HG03064 (cell line): Measurements from ENCODE around the gene LTBP1.

ENCODE experiments used
- ATAC-seq: cut with Tn5 transposase; IDR thresholded peaks from one replicate; pipeline ENCODE4 v1.9.1; 2021; ENCODE audit warnings: low read depth; ENCODE audit not compliant: unreplicated experiment

The LTBP1 gene

DNA sequence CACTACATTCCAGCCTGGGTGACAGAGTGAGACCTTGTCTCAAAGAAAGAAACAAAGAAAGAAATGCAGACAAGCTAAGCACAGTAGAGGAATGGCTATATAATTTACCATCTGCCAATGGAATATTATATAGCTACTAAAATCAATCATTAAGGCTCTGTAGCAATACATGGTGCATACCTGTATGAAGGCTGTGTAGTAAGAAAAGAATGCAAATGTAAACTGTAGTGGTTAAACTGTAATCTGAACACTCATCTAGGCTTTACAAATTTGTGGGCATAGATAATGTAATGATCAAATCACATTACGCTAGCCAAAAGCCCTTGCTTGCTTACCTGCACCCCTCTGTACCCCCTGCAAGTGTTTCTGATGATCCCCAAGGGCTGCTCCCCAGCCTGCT is 230.9 kb downstream of the LTBP1 start:
- no peak for ATAC-seq

DNA sequence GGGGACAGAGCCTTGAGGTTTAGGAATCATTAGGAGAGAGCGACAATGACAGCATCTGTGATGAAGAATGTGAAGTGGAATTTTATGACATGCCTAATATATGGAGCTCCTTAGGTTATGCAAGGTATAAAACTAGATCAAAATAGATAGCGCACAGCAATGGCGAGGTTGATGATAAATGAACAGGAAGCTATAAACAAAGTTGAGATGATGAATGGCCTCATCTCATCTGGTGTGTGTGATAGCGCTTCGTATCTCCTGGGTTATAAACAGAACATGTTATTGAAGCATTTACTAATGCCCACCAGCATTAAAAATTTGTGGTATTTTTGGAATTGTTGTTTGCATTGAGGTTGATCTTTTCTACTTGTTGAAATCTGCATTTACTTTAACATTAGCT is 231.5 kb downstream of the LTBP1 start:
- no peak for ATAC-seq

DNA sequence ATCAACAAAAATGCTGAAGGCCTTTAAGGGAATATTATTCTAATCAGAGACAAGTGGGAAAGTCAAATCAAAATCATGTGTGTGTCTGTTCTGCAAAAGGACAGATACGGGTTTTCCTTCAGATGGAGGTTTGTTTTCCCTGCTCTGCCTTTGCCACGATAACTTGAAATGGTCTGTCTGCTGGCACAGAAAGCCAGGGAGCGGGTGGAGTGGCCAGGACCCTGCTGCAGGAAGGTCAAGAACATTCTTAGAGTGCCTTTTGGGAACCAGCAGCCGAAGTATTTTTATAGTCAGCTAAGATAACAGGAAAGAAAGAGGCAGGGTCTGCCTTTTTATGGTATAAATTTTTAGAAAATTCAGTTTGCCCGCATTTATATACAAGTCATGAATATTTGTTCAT is 234.2 kb downstream of the LTBP1 start:
- no peak for ATAC-seq

DNA sequence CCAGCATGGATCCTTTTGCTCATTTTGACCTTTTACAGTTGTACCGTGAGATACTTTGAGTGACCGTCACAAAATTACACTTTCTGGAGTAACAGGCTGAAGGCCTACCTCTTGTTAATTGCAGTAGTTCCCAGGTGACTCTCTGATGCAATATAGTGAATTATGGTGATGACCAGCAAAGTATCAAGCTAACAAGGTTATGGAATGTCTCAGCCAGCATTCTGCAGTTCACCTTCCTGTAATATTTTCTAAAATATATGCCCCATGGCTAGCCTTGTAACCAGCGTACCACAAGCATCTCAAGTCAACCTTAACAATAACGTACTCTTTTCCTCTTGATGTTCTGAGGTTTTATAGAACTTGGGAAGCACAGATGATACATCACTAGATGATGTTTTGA is 234.7 kb downstream of the LTBP1 start:
- ATAC-seq = no peak

DNA sequence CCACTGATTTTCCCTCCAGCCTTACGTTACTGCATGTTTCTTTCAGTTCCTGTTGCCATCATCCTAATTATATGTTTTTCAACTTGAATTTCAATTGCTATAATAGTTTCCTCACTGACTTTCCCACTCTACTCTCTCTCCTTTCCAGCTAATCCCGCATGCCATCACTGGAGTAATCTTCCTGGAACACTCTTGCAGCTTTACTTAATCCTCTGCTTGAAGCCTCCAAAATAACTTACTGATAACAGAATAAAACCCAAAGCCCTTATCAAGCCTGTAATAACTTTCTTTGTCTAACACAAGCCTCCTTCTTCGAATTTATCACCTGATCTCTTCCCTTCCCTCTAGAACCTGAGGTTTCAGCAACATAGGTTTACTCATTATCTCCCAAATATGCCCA is 237.3 kb downstream of the LTBP1 start:
- ATAC-seq = no peak

DNA sequence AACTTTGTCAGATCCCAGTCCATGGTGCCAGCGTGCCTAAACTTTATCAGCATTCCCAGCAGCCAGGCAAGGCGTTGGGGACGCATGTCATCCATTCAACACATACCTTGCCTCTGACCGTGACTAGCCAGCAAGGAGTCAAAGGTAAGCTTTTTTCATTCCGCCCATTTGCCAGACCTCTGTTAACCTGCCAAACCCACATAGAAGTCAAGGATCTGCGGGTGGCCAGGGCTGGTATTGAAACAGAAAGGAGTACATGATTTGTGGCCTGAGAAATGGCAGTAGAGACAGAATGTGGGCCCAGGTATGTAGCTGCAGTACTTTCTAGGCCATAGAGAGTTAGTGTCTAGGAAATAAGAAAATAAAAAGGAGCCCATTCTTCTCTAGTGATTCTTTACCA is 240.2 kb downstream of the LTBP1 start:
- no peak for ATAC-seq

DNA sequence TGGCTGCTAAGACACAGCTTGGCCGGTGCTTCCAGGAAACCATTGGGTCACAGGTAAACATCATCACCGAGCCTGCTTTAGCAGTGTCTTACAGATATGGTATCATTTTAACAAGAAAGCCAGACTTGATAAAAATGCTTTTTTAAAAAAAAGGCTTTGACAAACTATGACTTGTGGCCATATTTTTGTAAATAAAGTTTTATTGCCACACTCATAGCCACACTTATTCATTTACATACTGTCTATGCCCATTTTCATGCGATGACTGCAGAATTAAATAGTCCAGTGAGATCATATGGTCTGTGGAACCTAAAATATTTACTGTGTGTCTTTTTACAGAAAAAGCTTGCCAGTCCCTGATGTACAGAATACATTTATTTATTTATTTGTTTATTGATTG is 242.0 kb downstream of the LTBP1 start:
- no peak for ATAC-seq

DNA sequence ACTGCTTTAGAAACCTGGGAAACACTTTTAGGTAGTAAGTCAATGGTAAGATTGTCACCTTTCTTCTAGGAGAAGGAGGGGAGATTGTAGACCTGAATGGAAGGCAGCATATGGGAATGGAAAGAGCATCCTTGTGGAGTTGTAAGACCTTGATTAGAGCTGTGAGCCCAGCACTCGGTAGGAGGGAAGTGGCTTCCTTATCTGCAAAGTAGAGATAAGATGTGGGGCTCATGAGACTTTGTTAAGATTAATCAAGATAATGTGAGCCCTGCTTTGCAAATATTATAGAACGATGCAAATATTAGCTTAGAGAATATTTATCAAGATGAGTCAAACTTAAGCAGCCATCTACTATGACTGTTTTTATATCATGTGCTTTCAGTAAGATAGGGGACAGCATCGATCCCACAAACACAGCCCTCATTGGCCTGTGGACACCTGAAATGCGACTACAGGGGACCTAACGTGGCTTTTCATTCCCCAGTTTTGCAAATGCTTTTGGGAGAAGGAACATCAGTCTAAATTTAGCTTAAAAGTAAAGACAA is 243.7 kb downstream of the LTBP1 start:
- no peak for ATAC-seq

DNA sequence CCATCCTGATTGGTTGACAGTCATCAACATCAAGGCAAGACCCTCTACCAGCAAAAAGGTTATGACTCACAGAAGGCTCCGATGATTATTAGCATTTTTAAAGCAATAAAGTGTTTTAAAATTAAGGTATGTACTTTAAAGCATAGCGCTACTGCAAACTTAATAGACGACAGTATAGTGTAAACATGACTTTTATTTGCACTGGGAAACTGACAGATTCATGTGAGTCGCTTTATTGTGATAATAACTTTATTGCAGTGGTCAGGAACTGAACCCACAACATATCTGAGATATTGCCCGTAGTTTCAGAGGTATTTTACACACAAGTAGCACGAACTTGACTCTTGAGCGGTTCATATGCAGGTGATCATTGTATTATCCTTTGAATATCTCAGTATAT is 249.1 kb downstream of the LTBP1 start:
- no peak for ATAC-seq

DNA sequence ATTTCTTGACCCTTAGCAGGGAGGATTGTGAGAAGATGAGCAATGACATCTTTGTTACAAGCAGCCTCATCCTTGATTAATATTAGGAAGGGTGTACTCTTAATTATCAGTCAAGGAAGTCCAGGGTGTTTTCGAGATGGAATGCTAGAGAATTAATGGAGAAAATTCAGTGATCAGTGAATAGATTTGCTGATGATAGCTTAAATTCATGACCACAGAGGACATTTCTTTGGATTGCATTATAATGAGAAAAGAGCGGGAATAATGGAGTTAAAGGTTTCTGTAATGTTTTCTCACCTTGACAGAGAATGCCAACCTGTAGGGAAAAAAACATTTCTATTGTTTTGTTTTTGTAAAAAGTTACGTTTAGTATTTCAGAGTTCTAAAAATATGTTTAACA is 249.9 kb downstream of the LTBP1 start:
- no peak for ATAC-seq

DNA sequence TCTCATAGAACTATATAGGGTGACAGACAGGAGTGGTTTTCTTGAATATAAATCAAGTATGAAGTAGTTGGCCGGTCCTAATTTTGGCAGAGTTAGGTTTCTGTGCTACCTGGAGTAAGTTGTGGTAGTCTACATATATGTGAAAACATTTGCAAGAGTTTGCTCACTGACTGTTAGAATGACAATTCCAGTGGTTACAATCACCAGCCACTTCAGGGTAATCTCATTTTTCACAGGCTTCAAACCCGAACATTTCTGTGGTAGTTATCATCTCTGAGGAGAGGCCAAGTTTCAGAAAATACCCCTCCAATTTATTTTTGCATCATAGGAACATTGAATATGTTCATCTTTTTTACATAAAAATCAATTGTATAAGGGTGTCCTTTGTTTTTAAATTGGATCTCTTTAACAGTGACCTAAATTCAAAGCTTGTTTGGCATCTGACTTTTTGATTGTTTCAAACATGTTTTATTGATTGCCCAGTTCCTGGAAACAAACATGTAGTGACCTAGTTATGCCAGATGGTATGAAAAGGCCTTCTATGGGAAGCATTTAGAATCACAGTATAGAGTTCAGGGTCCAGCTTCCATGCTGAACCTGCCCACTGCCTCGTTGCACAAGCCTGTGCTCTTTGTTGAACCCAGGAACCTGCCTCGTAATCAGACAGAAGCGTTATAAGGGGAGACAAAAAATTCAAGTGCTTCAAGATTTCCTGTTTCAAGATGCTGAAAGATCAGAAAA is 250.6 kb downstream of the LTBP1 start:
- no peak for ATAC-seq

DNA sequence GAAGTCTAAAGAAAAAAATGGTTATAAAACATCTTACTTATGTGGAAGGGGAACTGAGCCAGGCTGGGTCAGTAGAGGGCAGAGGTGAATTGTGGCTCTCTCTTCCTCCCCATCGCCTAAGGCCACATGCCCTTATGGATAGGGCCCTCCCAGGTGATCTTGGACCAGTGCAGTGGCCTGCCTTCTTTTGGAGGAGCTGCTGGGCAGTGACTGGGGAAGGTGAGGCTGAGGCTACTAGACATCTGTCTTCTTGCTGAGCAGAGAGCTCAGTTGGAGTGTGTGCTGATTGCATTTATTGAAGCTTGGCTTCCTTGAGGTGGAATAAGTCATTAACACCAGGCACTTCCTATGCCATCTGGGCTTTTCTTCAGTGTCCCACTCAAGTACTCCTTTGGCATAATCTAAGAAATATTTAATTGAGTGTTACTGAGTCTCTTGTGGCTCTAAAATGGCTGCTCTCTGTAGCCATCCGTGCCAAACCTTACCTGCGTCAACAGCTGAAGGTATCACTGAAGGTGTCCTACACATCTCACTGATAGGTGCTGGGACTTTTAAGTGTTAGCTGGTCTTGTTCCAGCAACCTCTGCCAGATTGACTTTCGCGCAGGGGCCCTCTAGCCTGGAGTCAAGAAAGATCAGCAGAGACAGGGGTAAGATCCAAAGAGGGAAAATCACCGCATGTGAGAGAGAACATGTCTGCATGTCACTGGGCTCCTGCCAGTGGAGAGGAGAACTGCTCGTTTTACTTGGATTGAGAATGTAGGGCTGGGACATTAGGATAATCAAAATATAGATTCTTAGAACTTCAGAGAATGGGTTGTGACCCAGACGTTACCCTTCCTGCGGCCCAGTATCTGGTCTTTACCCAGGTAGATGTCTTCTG is 256.1 kb downstream of the LTBP1 start:
- ATAC-seq = no peak

DNA sequence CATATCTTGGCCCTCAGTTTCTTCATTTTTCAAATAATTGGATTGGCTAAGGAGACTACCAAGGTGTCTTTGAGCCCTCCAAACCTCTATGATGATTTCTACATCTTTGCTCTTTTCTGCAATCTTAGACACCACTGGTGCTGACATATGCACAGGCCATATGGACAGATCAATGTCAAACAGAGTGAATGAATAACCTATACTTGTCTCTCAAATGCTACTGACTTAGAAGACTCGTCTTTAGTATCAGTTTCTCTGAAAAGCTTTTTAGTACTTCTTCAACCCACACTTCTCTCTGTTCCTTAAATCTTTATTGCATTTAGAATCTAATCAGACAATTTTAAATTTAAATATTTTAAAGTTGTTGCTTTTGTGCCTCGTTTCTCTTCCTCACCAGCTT is 258.2 kb downstream of the LTBP1 start:
- ATAC-seq = peak; percentile 77

DNA sequence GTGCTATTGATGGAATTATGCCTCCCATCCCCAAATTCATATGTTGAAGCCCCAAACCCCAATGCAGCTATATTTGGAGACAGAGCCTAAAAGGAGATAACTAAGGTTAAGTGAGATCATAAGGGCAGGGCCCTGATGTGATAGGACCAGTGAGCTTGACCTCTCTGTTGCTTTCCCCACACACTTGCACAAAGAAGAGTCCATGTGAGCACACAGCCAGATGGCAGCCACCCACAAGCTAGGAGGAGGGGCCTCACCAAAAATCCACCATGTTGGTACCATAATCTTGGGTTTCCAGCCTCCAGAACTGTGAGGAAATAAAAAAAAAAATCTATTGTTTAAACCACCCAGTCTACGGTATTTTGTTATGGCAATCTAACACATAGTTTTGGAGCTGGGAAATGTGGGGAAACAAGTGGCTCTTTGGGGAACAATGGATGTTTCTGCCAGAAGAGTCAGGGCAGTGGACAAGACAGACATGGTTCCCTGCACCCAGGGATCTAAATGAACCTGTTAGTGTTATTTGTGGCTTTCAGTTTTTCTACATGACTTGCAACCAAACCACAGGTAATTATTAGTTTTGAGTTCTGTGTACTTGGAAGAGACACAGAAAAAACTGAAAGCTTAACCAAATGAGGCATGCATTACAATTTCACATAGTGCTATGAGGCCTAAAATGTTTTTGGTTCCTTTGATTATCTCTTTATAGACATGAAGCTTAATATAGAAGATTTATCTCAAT is 259.1 kb downstream of the LTBP1 start:
- ATAC-seq = peak; percentile 87

DNA sequence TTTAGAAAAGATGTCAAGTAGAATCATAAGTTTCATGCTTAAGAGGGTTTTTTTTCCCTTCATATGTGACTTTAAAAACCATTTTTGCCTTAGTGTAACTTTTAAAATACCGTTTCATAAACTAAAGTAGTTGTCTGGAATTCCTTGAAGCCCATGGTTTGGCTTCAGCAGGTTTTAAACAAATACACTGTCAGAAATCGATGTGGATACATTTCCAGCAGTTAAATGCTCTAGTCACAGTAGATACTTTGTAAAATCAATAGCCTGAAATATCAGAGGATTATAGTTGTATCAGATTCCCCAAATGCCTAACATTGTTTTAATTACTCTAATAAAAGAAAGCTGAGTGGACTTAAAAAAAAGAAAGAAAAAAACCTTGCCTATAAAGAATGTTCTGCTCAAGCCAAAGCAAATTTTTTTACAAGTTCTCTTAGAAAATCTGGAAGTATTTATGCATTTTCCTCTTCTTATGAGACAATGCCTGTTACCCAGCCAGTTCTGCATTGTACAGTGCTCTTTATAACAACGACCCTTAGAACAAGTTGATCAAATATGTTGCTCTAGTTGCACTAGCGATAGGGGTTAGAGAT is 260.5 kb downstream of the LTBP1 start:
- ATAC-seq = no peak

DNA sequence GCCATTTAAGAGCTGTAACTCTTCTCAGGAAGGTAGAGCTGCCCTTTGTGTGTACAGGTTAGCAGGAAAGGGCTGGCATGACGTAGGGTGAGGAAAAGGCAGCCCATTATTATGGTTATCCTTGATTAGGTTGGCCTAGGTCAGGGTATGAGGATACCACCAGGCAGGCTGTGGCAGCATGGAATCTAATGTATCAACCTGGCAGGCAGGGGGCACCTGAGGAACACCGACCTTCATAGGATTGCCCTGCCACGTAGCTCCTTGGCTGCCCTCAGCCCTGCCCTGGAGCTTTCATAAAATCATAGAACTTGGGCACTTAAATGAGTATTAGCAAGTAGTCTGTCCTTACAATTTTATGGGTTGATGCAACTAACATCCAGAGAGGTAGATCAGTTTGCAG is 261.6 kb downstream of the LTBP1 start:
- no peak for ATAC-seq

DNA sequence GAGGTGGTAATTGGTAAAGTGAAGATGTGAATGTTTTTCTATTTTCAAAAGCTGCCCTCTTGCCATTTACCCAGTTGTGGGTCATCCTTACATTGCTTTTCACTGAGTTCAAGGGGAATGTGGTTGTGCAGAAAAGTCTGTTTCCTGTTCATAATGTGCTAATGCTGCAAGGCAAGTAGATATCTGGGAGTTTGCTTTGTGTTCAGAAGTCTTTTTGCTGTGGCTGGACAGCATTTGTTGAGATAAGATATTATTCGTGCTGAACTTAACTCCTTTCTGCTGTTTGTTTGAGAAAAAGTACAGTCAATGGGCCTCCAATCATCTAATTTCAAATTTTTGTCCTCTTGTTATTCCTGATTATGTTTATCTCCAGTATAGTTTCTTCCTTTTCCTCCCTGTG is 263.2 kb downstream of the LTBP1 start:
- no peak for ATAC-seq

DNA sequence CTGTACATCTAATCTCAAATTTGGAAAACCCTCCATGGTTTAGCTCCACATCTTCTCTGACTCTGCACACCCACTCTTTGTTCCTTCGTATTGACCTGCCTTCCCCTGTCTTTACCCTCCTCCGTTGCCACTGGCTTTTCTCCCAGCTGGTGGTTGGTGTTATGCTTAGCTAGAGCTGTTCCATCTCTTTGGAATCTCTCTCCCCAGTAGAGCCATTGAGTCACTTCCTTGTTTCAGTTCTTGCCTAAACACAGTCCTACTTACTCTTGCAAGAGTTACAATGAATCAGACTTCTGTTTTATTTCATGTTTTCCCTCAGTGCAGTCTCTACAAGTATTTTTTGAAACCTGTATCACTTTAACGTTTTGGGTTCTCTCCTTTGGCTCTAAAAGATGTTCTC is 263.9 kb downstream of the LTBP1 start:
- ATAC-seq = no peak

DNA sequence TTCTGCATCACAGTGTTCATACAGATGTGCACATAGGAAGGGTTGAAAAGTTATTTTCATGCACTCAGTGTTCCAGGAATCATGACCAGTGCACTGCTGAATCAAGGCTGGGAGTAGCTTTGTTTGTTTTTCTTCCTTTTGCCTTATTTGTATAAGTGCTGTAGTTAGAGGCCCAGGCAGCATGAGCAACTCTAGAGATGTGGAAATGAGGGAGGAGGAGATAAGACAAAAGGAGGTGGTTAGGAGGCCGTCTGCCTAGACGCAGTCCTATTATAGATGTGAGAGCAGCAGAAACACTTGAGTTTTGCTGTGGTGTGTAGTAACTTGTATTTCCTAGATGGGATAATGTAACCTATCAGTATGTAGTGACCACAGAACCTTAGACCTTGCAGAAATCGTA is 265.4 kb downstream of the LTBP1 start:
- no peak for ATAC-seq

DNA sequence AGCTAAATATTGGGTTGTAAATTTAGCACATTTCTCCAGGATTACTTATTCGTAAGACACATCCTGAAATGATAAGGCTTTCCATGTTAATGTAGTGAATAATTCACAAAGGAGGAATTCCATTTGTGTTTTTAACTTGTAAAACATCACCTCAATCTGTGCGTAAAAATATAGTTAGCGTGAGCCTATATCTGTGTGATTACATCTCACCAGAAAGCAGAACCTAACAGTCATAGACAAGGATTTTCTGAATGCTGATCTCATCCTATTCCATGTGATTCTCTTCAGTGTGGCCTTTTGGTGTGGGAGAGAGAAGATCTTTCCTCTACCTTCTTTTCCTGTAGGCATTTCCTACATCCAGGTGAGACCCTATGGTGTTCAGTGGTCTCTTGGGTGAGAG is 266.5 kb downstream of the LTBP1 start:
- ATAC-seq = no peak

DNA sequence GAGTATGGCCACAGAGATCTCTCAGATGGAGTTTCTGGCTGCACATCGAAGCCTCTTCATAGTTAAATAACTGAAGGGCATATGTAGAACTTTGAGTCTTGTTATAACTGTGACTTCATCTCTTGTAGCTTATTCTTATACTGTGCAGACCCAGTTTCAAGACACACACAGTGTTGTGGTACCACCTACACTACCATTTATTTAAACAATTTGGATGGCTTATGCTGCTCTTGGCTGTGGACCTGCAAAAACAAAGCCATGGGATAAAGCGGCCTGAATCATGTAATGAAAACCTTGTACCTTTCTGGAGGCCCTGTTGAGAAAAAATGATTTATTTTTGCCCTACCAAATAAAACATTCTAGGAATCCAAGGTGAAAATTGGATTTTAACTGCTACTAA is 266.9 kb downstream of the LTBP1 start:
- ATAC-seq = no peak
